Right lobe of liver (tissue), 6 donors: Measurements from ENCODE around the gene SLC6A19. TPM values are rescaled to one million over a fixed set of nuclear protein-coding genes. Genes with fewer than 3 reads are reported as not detected.

Source experiments
- ATAC-seq, 4 donors: fragments of 200-7000 bp; cut with Tn5 transposase; one replicate each; pipeline ENCODE4 v1.9.1; 2020; ENCODE audit warnings: mild to moderate bottlenecking in 4 of 4, moderate library complexity in 4 of 4
- DNase-seq, 3 donors: peaks; one replicate each; pipeline ENCODE4 v3.0.0-alpha.2; 2020
- H3K27ac ChIP-seq, 3 donors: fragments of 200-600 bp; one replicate each; pipeline ENCODE4 v1.8.0; 2022
- H3K27me3 ChIP-seq, 2 donors: fragments of 200-600 bp; one replicate each; pipeline ENCODE4 v1.8.0; 2022
- H3K36me3 ChIP-seq, 4 donors: fragments of 200-600 bp; sonication (generic) in 1 of 4; one replicate each; pipeline versions ENCODE4 v1.5.1 to v1.8.0; 2017 to 2022; ENCODE audit warnings: control low read depth in 1 of 4
- H3K4me1 ChIP-seq, 4 donors: fragments of 200-600 bp; sonication (generic) in 1 of 4; one replicate each; pipeline versions ENCODE4 v1.5.1 to v1.8.0; 2017 to 2022; ENCODE audit warnings: control low read depth in 1 of 4
- H3K4me3 ChIP-seq, 3 donors: fragments of 200-600 bp; one replicate each; pipeline ENCODE4 v1.8.0; 2022
- H3K9me3 ChIP-seq, 4 donors: fragments of 200-600 bp; sonication (generic) in 1 of 4; one replicate each; pipeline versions ENCODE4 v1.5.1 to v1.8.0; 2017 to 2022; ENCODE audit warnings: control low read depth in 1 of 4
- CTCF ChIP-seq, 4 donors: fragments of 200-600 bp in 3 of 4; fragments of 450-650 bp in 1 of 4; IDR thresholded peaks; one replicate each; pipeline versions ENCODE4 v1.5.1 to v1.8.0; 2016 to 2022; ENCODE audit warnings: antibody characterized with exemption in 4 of 4, mild to moderate bottlenecking in 2 of 4
- POLR2A ChIP-seq: fragments of 450-650 bp; IDR thresholded peaks from one replicate; pipeline ENCODE4 v1.6.1; 2017; ENCODE audit warnings: antibody characterized with exemption, mild to moderate bottlenecking
- WGBS: methylation state at CpG from one replicate; pipeline ENCODE4 v1.1.6; 2018; ENCODE audit warnings: low coverage, low lambda C conversion rate; ENCODE audit not compliant: insufficient coverage; ENCODE audit errors: missing lambda C conversion rate; 5-methylcytosine and 5-hydroxymethylcytosine counted together
- intact Hi-C, 2 donors: fragments of 100-400 bp; cut with DNase I; formaldehyde crosslinking; loops; one replicate each; pipeline versions ENCODE4 v1.11.2 to v1.14.1; 2022
- total RNA-seq, 6 experiments: library from RNA; depleted of rRNA in 2 of 6; stranded (reverse); fragments of >200 nt in 2 of 6; fragmentation: NEBNext Ultra II Directional in 3 of 6; extraction: Animal tissue kit (Norgen Biotek cat#: 25700) in 3 of 6; gene quantifications; one replicate each; pipeline versions ENCODE4 v1.1.0 to v1.2.4, GENCODE V29; 2016 to 2023
- donor health status: DM: no; HTN: yes; CAD: no.
- donor health status: DM: no; HTN: no; CAD: no.
- donor health status: DM: no; HTN: no; CAD: no.
- donor health status: DM: no; HTN: yes; CAD: no.
- donor health status: DM: no; HTN: yes; CAD: no.

SLC6A19 gene
- total RNA-seq, 6 experiments from 2014 or later: 0.12 to 0.93 (median 0.41) TPM

GRCh38 chr5:1245905-1246576 lies 44.6 kb downstream of the SLC6A19 start:
- Histone ChIP-seq H3K36me3 (no peaks in the 10 kb centered on the region), H3K4me3 (no peak overlapping the region), H3K4me1 (no peaks in the 10 kb centered on the region), H3K27ac (no peak overlapping the region), H3K27me3 (no peaks in the 10 kb centered on the region), H3K9me3 (no peaks in the 10 kb centered on the region)
- TF ChIP-seq POLR2A: no peak
- no peak for TF ChIP-seq CTCF (IDR thresholded peaks at IDR 0.05)
- ATAC-seq (no peak), DNase-seq (no peak)
- intact Hi-C loops: no loop called here
- 30% methylated on average over 13 of the region's 58 CpGs for WGBS

DNA sequence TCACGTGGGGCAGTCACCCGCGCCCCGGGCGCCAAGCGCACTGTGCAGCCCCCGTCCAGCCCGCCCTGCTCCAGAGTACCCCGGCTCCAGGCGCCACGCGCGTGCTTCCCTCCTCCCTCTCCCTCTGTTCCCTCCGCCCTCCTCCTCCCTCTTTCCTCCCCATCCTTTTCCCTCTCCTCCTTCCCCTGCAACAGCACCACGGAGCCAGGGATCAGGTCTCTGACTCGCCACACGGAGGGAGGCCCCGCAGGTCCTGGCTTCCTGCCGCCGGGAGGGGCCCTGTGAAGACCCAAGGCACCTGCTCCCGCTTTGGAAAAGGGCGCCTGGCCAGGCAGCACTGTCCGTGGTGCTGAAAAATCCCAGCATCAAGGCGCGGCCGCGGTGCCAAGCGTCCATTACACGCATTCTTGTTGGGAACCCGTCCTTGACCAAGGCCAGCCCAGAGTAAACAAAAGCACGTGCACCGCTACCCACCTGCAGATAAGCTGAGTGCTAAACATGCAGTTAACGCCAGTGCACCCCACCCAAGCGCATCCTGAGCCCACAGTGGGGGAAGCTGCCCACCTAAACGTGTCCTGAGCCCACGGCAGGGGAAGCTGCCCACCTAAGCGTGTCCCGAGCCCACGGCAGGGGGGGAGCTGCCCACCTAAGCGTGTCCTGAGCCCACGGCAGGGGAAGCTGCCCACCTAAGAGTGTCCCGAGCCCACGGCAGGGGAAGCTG lies 45.5 kb downstream of the SLC6A19 start:
- no peaks in the 10 kb centered on the region for H3K36me3 ChIP-seq
- intact Hi-C loops: no loop called here
- no peak overlapping the region for H3K4me3 ChIP-seq
- WGBS: 16% methylated on average over 28 of the region's 43 CpGs
- H3K4me1 ChIP-seq: no peaks in the 10 kb centered on the region
- DNase-seq (peak in 2 of 3 donors; percentile 42 to 55), ATAC-seq (peak; percentile 18 to 65 (median 50))
- no peaks in the 10 kb centered on the region for H3K9me3 ChIP-seq
- TF ChIP-seq POLR2A: no peak
- TF ChIP-seq CTCF (IDR thresholded peaks at IDR 0.05): no peak
- H3K27me3 ChIP-seq: no peaks in the 10 kb centered on the region
- no peak overlapping the region for H3K27ac ChIP-seq

GRCh38 chr5:1247811-1248210 lies 46.4 kb downstream of the SLC6A19 start:
- 43% methylated on average over 2 of the region's 6 CpGs for WGBS
- Histone ChIP-seq H3K27me3 (no peaks in the 10 kb centered on the region), H3K36me3 (no peaks in the 10 kb centered on the region), H3K9me3 (no peaks in the 10 kb centered on the region), H3K27ac (no peak overlapping the region), H3K4me1 (no peaks in the 10 kb centered on the region), H3K4me3 (no peak overlapping the region)
- intact Hi-C loops: no loop called here
- no peak for TF ChIP-seq CTCF (IDR thresholded peaks at IDR 0.05)
- ATAC-seq: no peak
- DNase-seq: no peak

DNA sequence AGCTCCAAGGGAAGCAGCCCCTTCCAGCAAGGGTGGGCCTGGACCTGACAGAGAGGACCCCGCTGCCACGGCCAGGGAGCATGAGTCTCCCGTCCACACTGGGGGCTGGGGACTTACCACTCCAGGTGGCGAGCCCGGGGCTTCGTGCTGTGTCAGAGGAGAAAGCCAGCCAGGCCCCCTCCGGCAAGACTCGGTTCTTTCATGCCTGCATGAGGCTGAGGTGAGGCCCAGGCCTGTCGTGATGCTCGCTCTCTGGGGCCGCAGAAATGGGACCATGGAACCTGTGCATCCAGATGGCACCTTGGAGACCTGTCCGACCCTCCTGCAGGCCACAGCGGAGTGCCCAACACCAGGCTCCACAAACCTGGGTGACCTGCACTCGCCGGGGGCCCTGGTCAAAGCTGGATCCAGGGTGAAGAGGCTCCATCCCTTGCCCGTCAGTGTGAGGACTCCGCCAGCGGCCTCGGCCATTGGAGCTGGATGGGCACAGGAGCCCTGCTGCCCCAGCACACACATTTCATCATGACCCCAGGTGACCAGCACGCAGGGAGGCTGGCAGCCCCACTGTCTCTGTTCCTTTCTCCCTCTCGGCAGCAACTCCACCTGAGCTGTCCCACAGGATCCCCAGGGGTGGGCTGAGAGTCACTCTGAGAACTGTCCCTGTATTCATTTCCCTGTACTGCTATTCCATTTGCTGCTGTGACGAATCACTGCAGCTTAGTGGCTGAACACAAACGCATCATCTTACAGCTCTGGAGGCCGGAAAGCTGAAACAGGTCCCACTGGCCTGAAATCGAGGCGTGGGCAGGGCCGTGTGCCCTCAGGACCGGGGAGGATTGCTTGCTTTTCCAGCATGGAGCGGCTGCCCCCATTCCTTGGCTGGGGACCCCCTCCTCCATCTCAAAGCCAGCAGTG lies 48.2 kb downstream of the SLC6A19 start:
- WGBS: 40% methylated on average over 2 of the region's 29 CpGs
- DNase-seq: no peak
- no peak for ATAC-seq

More for the DNA sequence above, 48.2 kb downstream of the SLC6A19 start:
- no peaks in the 10 kb centered on the region for H3K9me3 ChIP-seq
- H3K4me3 ChIP-seq: no peak overlapping the region
- H3K36me3 ChIP-seq: no peaks in the 10 kb centered on the region
- intact Hi-C loops: no loop called here
- H3K27me3 ChIP-seq: no peaks in the 10 kb centered on the region
- no peak overlapping the region for H3K27ac ChIP-seq
- TF ChIP-seq CTCF (IDR thresholded peaks at IDR 0.05): no peak
- no peak for TF ChIP-seq POLR2A
- H3K4me1 ChIP-seq: no peaks in the 10 kb centered on the region
